ENCODE measurements around the gene PCNX4.
A peak's percentile ranks its signal among the peaks of the same experiment; 100 is the strongest.

Gene PCNX4

GRCh38 chr14:60089221-60089620, 2.5 kb upstream of the PCNX4 start:
- Histone ChIP-seq H3K9me3 (ENCODE audit: insufficient read depth, low read length, severe bottlenecking) (no peaks in the 10 kb centered on the region), H3K36me3 (ENCODE audit: insufficient read depth, low read length) (no peaks in the 10 kb centered on the region; the same call in 1 of the 2 replicates), H3K27me3 (ENCODE audit: insufficient read depth, low read length, poor library complexity) (peaks cover 4% of the 10 kb centered on the region), H3K4me2 (ENCODE audit: insufficient read depth, low read length) (no peak overlapping the region), H3K79me2 (ENCODE audit: insufficient read depth, low read length) (peaks cover 22% of the 10 kb centered on the region), H3K27ac (ENCODE audit: low read length) (no peak overlapping the region), H3K9ac (ENCODE audit: low read depth, low read length) (no peak overlapping the region), H3K4me1 (ENCODE audit: insufficient read depth, low read length) (peaks cover 22% of the 10 kb centered on the region), H4K20me1 (ENCODE audit: insufficient read depth, low read length) (0 out of 2 replicates have a peak, but pooled peaks cover under 1% of the 10 kb centered on the region), H2AFZ (ENCODE audit: low read depth, low read length) (no peak overlapping the region), H3K4me3 (ENCODE audit: low read depth in 1 of 2, low read length in 2 of 2) (no peak overlapping the region)
- no peak for TF ChIP-seq CTCF (IDR thresholded peaks at IDR 0.05; ENCODE audit: borderline replicate concordance, extremely low read depth, low read length, poor library complexity, severe bottlenecking)
- ATAC-seq (ENCODE audit: insufficient read depth, low read depth) (no peak), DNase-seq (no peak)

- Histone ChIP-seq H3K9ac (ENCODE audit: low read depth, low read length) (peak overlapping the region; percentile 87), H3K27me3 (ENCODE audit: insufficient read depth, low read length, poor library complexity) (no peaks in the 10 kb centered on the region), H3K36me3 (ENCODE audit: insufficient read depth, low read length) (peaks cover 3% of the 10 kb centered on the region), H3K4me1 (ENCODE audit: insufficient read depth, low read length) (peaks cover 40% of the 10 kb centered on the region), H3K9me3 (ENCODE audit: insufficient read depth, low read length, severe bottlenecking) (no peaks in the 10 kb centered on the region), H2AFZ (ENCODE audit: low read depth, low read length) (peak overlapping the region; percentile 92), H3K27ac (ENCODE audit: low read length) (peak overlapping the region; percentile 100), H3K79me2 (ENCODE audit: insufficient read depth, low read length) (peaks cover 40% of the 10 kb centered on the region), H3K4me2 (ENCODE audit: insufficient read depth, low read length) (peak overlapping the region; percentile 65), H4K20me1 (ENCODE audit: insufficient read depth, low read length) (peaks cover 5% of the 10 kb centered on the region; the same call in 1 of the 2 replicates), H3K4me3 (ENCODE audit: low read depth in 1 of 2, low read length in 2 of 2) (peak overlapping the region; percentile 78 to 82)
- TF ChIP-seq EZH2 (IDR thresholded peaks at IDR 0.05; ENCODE audit: borderline replicate concordance, low read depth, low read length, severe bottlenecking): no peak
- no peak for TF ChIP-seq CTCF (IDR thresholded peaks at IDR 0.05; ENCODE audit: borderline replicate concordance, extremely low read depth, low read length, poor library complexity, severe bottlenecking)
- DNase-seq (peak; percentile 41), ATAC-seq (ENCODE audit: insufficient read depth, low read depth) (no peak)
Observed at GRCh38 chr14:60090864-60091519, 731 bp upstream of the PCNX4 start.

GRCh38 chr14:60092526-60092920, 800 bp downstream of the PCNX4 start:
- Histone ChIP-seq H3K9ac (ENCODE audit: low read depth, low read length) (peak overlapping the region; percentile 87), H3K27me3 (ENCODE audit: insufficient read depth, low read length, poor library complexity) (no peaks in the 10 kb centered on the region), H3K27ac (ENCODE audit: low read length) (peak overlapping the region; percentile 100), H2AFZ (ENCODE audit: low read depth, low read length) (peak overlapping the region; percentile 92), H3K36me3 (ENCODE audit: insufficient read depth, low read length) (peaks cover 16% of the 10 kb centered on the region), H3K79me2 (ENCODE audit: insufficient read depth, low read length) (peaks cover 55% of the 10 kb centered on the region), H3K4me2 (ENCODE audit: insufficient read depth, low read length) (peak overlapping the region; percentile 65), H3K9me3 (ENCODE audit: insufficient read depth, low read length, severe bottlenecking) (no peaks in the 10 kb centered on the region), H3K4me3 (ENCODE audit: low read depth in 1 of 2, low read length in 2 of 2) (peak overlapping the region; percentile 78 to 82), H3K4me1 (ENCODE audit: insufficient read depth, low read length) (peaks cover 41% of the 10 kb centered on the region), H4K20me1 (ENCODE audit: insufficient read depth, low read length) (peaks cover 11% of the 10 kb centered on the region; the same call in 1 of the 2 replicates)
- TF ChIP-seq CTCF (IDR thresholded peaks at IDR 0.05; ENCODE audit: borderline replicate concordance, extremely low read depth, low read length, poor library complexity, severe bottlenecking) (no peak), EZH2 (IDR thresholded peaks at IDR 0.05; ENCODE audit: borderline replicate concordance, low read depth, low read length, severe bottlenecking) (no peak)
- ATAC-seq (ENCODE audit: insufficient read depth, low read depth) (peak; percentile 12; the same call in 2 of the 3 replicates), DNase-seq (peak; percentile 38)
